ENCODE results near the gene GRM3.
"Not testable (repeated sequence)": the region's sequence is repeated elsewhere in the genome, so short reads cannot be mapped to it uniquely, and the experiment has no call there.

GRM3 gene

GRCh38 chr7:86643561-86644281 lies at the start of gene GRM3:
GRM3 (plus strand) TSS chr7:86643909; CDS start chr7:86765146, 121,237 bp downstream.
- DNase-seq, result no peak

GRCh38 chr7:86598311-86598710 lies 45.4 kb upstream of the GRM3 start:
- DNase-seq, result no peak

- DNase-seq, result no peak
Measured at GRCh38 chr7:86598721-86599120, 45.0 kb upstream of the GRM3 start.

GRCh38 chr7:86600506-86601290 lies 43.0 kb upstream of the GRM3 start:
- no peak for DNase-seq

GRCh38 chr7:86615711-86616110 lies 28.0 kb upstream of the GRM3 start:
- not testable (repeated sequence) for DNase-seq

- DNase-seq, result no peak
Measured at GRCh38 chr7:86644282-86645224, 844 bp downstream of the GRM3 start.

- no peak for DNase-seq
Measured at GRCh38 chr7:86645225-86645608, 1.5 kb downstream of the GRM3 start.

- no peak for DNase-seq
Measured at GRCh38 chr7:86645676-86646276, 2.1 kb downstream of the GRM3 start.

- no peak for DNase-seq
Measured at GRCh38 chr7:86647385-86648094, 3.8 kb downstream of the GRM3 start.

GRCh38 chr7:86648169-86648568 lies 4.5 kb downstream of the GRM3 start:
- no peak for DNase-seq

GRCh38 chr7:86653919-86654659 lies 10.4 kb downstream of the GRM3 start:
- no peak for DNase-seq

- no peak for DNase-seq
Measured at GRCh38 chr7:86657948-86658347, 14.2 kb downstream of the GRM3 start.

GRCh38 chr7:86660950-86661462 lies 17.3 kb downstream of the GRM3 start:
- no peak for DNase-seq

GRCh38 chr7:86664486-86664885 lies 20.8 kb downstream of the GRM3 start:
- DNase-seq, result no peak

GRCh38 chr7:86664991-86665390 lies 21.3 kb downstream of the GRM3 start:
- DNase-seq, result no peak

- no peak for DNase-seq
Measured at GRCh38 chr7:86665669-86666068, 22.0 kb downstream of the GRM3 start.

GRCh38 chr7:86667732-86668131 lies 24.0 kb downstream of the GRM3 start:
- no peak for DNase-seq

GRCh38 chr7:86668315-86668714 lies 24.6 kb downstream of the GRM3 start:
- DNase-seq, result no peak

- DNase-seq, result no peak
Measured at GRCh38 chr7:86687831-86688230, 44.1 kb downstream of the GRM3 start.

GRCh38 chr7:86689363-86689762 lies 45.7 kb downstream of the GRM3 start:
- no peak for DNase-seq

- no peak for DNase-seq
Measured at GRCh38 chr7:86692755-86693154, 49.0 kb downstream of the GRM3 start.

All from CD4-positive, alpha-beta T cell treated with Interleukin-10 for 1 hour (primary cell).